HG02623 (cell line): Measurements from ENCODE around the gene CAPN2.
A peak's percentile ranks its signal among the peaks of the same experiment; 100 is the strongest.
"Not testable (repeated sequence)": the region's sequence is repeated elsewhere in the genome, so short reads cannot be mapped to it uniquely, and the experiment has no call there.

Experiments used
- ATAC-seq: cut with Tn5 transposase; IDR thresholded peaks from one replicate; pipeline ENCODE4 v1.9.1; 2021; ENCODE audit warnings: moderate library complexity; ENCODE audit not compliant: unreplicated experiment

Gene CAPN2

GRCh38 chr1:223738465-223739365 is 26.4 kb downstream of the CAPN2 start:
- no peak for ATAC-seq

GRCh38 chr1:223739366-223740037 is 27.2 kb downstream of the CAPN2 start:
- ATAC-seq: no peak

GRCh38 chr1:223740038-223740736 is 27.8 kb downstream of the CAPN2 start:
- ATAC-seq: not testable (repeated sequence)

- no peak for ATAC-seq
Observed at GRCh38 chr1:223741861-223742260, 29.5 kb downstream of the CAPN2 start.

- ATAC-seq: no peak
Observed at GRCh38 chr1:223742856-223743517, 30.6 kb downstream of the CAPN2 start.

- ATAC-seq: no peak
Observed at GRCh38 chr1:223745731-223746130, 33.4 kb downstream of the CAPN2 start.

- no peak for ATAC-seq
Observed at GRCh38 chr1:223747838-223748335, 35.5 kb downstream of the CAPN2 start.

- ATAC-seq: peak; percentile 45
Observed at GRCh38 chr1:223748405-223748772, 36.0 kb downstream of the CAPN2 start.

- ATAC-seq: peak; percentile 64
Observed at GRCh38 chr1:223748773-223749733, 36.7 kb downstream of the CAPN2 start.

- ATAC-seq: no peak
Observed at GRCh38 chr1:223750730-223751570, 38.6 kb downstream of the CAPN2 start.

GRCh38 chr1:223751696-223752095 is 39.4 kb downstream of the CAPN2 start:
- ATAC-seq: no peak

GRCh38 chr1:223752721-223753515 is 40.6 kb downstream of the CAPN2 start:
- ATAC-seq: no peak

GRCh38 chr1:223754681-223755431 is 42.5 kb downstream of the CAPN2 start:
- no peak for ATAC-seq

- no peak for ATAC-seq
Observed at GRCh38 chr1:223755432-223755792, 43.1 kb downstream of the CAPN2 start.

- ATAC-seq: no peak
Observed at GRCh38 chr1:223755992-223756775, 43.8 kb downstream of the CAPN2 start.

- ATAC-seq: no peak
Observed at GRCh38 chr1:223756806-223757700, 44.7 kb downstream of the CAPN2 start.
